Karpas-422 (cell line): Measurements from ENCODE around the gene ERN1. TPM values are rescaled to one million over a fixed set of nuclear protein-coding genes. Genes with fewer than 3 reads are reported as not detected.

ENCODE experiments used
- DNase-seq: peaks from one replicate; pipeline ENCODE4 v3.0.0-alpha.2; 2015
- H2AFZ ChIP-seq: fragments of 200-600 bp; sonication (generic); 2 replicates; pipeline ENCODE4 v1.6.1; 2014; ENCODE audit warnings: antibody characterized with exemption, low read length, mixed read lengths
- H3K27ac ChIP-seq: fragments of 200-600 bp; sonication (generic); 2 replicates; pipeline ENCODE4 v1.5.1; 2014; ENCODE audit warnings: mild to moderate bottlenecking, low read length, moderate library complexity
- H3K27me3 ChIP-seq: fragments of 200-600 bp; sonication (generic); 2 replicates; pipeline ENCODE4 v1.6.1; 2014; ENCODE audit warnings: low read length, mixed read lengths
- H3K36me3 ChIP-seq: fragments of 200-600 bp; sonication (generic); 2 replicates; pipeline ENCODE4 v1.6.1; 2014; ENCODE audit warnings: low read length, mixed read lengths; ENCODE audit not compliant: insufficient read depth
- H3K4me1 ChIP-seq: fragments of 200-600 bp; sonication (generic); 2 replicates; pipeline ENCODE4 v1.6.1; 2014; ENCODE audit warnings: mild to moderate bottlenecking, low read length, mixed read lengths
- H3K4me2 ChIP-seq: fragments of 200-600 bp; sonication (generic); 2 replicates; pipeline ENCODE4 v1.6.1; 2014; ENCODE audit warnings: low read length, low read depth, mild to moderate bottlenecking; ENCODE audit not compliant: poor library complexity, severe bottlenecking
- H3K4me3 ChIP-seq: fragments of 200-600 bp; sonication (generic); 2 replicates; pipeline ENCODE4 v1.5.1; 2014; ENCODE audit warnings: mild to moderate bottlenecking, antibody characterized with exemption, low read length, mixed read lengths
- H3K79me2 ChIP-seq: fragments of 200-600 bp; sonication (generic); 2 replicates; pipeline ENCODE4 v1.6.1; 2014; ENCODE audit warnings: mild to moderate bottlenecking, low read length, mixed read lengths
- H3K9ac ChIP-seq: fragments of 200-600 bp; sonication (generic); 2 replicates; pipeline ENCODE4 v1.6.0; 2014; ENCODE audit warnings: low read length
- H3K9me2 ChIP-seq: fragments of 200-600 bp; sonication (generic), shearing (Covaris generic); replicated peaks from 2 replicates; pipeline ENCODE4 v1.6.0; 2014; ENCODE audit warnings: mild to moderate bottlenecking, low read length, moderate library complexity; ENCODE audit not compliant: insufficient read depth
- H3K9me3 ChIP-seq: fragments of 300-700, 200-600 bp; sonication (generic); 2 replicates; pipeline ENCODE4 v1.6.1; 2014; ENCODE audit warnings: low read length, mixed read lengths
- H4K20me1 ChIP-seq: fragments of 200-600 bp; sonication (generic); 2 replicates; pipeline ENCODE4 v1.6.1; 2014; ENCODE audit warnings: mild to moderate bottlenecking, antibody characterized with exemption, low read length, low read depth; ENCODE audit not compliant: insufficient read depth
- total RNA-seq: library from RNA; depleted of rRNA; stranded (reverse); fragments of >200 nt; shearing (Covaris generic); gene quantifications from 2 replicates; pipeline ENCODE4 v1.2.3, GENCODE V29; 2014; ENCODE audit warnings: low replicate concordance

The ERN1 gene
- total RNA-seq, 1 experiment from 2014 or later, result 1.9 TPM

DNA sequence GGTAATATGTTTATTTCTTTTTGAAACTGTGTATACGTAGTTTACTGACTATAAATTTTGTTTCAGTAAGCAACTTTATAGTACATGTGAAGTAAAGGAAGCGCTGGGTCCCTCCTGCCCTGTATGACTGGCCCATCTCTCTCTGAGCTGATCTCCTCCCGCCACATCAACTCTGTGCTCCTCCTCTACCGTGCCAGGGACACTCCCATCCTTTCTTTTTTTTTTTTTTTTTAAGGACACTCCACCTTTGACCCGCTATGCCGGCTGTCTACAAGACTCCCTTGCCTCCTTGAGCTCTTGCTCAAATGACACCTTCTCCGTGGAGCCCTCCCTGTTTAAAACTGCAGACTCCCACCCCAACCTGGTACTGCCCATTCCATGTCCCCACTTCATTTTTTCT, 35.5 kb downstream of the ERN1 start:
- no peak for DNase-seq
- H3K36me3 ChIP-seq, result no peaks in the 10 kb centered on the region
- H3K4me3 ChIP-seq, result no peak overlapping the region
- H3K9me3 ChIP-seq, result no peaks in the 10 kb centered on the region
- no peak overlapping the region for H2AFZ ChIP-seq
- H3K4me1 ChIP-seq, result no peaks in the 10 kb centered on the region
- H3K9me2 ChIP-seq, result no peaks in the 10 kb centered on the region
- no peaks in the 10 kb centered on the region for H3K79me2 ChIP-seq
- peaks cover 2% of the 10 kb centered on the region; the same call in 1 of the 2 replicates for H3K27me3 ChIP-seq
- no peak overlapping the region for H3K27ac ChIP-seq
- H3K9ac ChIP-seq, result no peak overlapping the region
- no peaks in the 10 kb centered on the region for H4K20me1 ChIP-seq
- no peak overlapping the region for H3K4me2 ChIP-seq

DNA sequence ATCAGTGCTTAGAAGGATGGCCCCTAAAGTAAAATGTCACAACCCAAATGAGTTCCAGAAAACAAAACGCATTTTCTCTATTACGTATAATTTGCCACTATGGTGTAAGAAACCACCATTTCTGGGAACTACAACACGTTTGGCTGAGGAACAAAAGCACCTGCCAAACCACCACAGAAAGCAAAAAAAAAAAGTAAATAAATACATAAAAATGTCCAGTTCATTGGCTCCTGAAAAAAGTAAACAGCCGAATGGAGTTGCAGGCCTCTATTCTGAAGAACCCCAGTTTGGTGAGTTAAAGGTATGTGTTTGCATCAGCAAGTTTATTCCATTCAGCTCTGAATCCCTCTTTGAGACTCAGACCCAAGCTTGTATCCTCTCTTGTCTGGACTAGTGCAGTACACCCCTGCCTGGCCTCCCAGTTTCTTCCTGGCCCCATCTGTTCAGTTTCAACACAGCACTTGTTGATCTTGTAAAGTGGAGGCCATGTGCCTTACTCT, 36.9 kb downstream of the ERN1 start:
- Histone ChIP-seq H3K4me1 (no peaks in the 10 kb centered on the region), H3K27me3 (no peaks in the 10 kb centered on the region), H3K79me2 (no peaks in the 10 kb centered on the region), H3K36me3 (no peaks in the 10 kb centered on the region), H3K9ac (no peak overlapping the region), H3K27ac (no peak overlapping the region), H3K4me3 (no peak overlapping the region), H2AFZ (no peak overlapping the region), H3K4me2 (no peak overlapping the region), H3K9me2 (no peaks in the 10 kb centered on the region), H3K9me3 (no peaks in the 10 kb centered on the region), H4K20me1 (no peaks in the 10 kb centered on the region)
- no peak for DNase-seq

DNA sequence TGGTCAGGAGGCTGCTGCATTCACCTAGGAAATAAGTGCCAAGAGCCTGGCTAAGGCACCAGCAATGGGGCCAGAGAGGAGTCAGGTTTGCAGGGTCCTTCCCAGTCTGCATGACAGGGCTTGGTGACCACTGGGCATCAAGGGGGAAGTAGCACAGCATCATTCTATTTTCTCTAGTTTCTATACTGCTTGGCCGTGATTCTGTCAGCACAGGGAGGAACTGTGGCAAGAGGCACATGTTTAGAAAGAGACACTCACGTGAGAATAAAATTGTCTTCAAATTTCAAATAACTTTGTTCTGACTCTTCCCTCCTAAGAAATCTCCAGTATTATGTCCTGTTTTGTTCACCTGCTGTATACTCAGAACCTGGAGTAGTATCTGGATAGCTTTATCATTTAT, 37.8 kb downstream of the ERN1 start:
- H3K4me3 ChIP-seq, result no peak overlapping the region
- no peaks in the 10 kb centered on the region for H4K20me1 ChIP-seq
- no peaks in the 10 kb centered on the region for H3K36me3 ChIP-seq
- DNase-seq, result no peak
- no peak overlapping the region for H3K9ac ChIP-seq
- H2AFZ ChIP-seq, result no peak overlapping the region
- H3K4me2 ChIP-seq, result no peak overlapping the region
- H3K4me1 ChIP-seq, result no peaks in the 10 kb centered on the region
- H3K79me2 ChIP-seq, result no peaks in the 10 kb centered on the region
- H3K9me3 ChIP-seq, result no peaks in the 10 kb centered on the region
- no peaks in the 10 kb centered on the region for H3K9me2 ChIP-seq
- H3K27me3 ChIP-seq, result no peaks in the 10 kb centered on the region
- no peak overlapping the region for H3K27ac ChIP-seq

DNA sequence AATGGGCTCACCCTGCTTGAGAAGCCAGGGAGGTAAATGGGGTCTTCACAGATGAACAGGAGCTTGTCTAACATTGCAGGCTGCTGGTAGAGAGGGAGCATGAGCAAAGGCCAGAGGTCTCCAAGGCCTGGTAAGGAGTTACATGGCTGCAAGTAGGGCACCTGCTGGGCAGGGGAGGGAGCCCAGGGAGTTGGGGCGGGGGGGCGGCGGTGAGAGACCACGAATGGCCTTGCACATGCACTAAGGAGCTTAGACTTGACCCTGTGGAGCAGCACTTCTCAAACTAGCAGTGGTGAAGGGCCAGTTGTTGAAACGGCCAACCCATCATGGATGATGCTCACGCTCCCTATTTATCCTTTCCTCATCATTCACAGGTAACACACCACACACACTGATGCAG, 38.4 kb downstream of the ERN1 start:
- H3K9me2 ChIP-seq, result no peaks in the 10 kb centered on the region
- H3K4me2 ChIP-seq, result no peak overlapping the region
- no peaks in the 10 kb centered on the region for H3K9me3 ChIP-seq
- no peak overlapping the region for H2AFZ ChIP-seq
- no peak overlapping the region for H3K4me3 ChIP-seq
- no peaks in the 10 kb centered on the region for H3K4me1 ChIP-seq
- no peaks in the 10 kb centered on the region for H3K36me3 ChIP-seq
- DNase-seq, result no peak
- H4K20me1 ChIP-seq, result no peaks in the 10 kb centered on the region
- no peaks in the 10 kb centered on the region for H3K79me2 ChIP-seq
- no peak overlapping the region for H3K27ac ChIP-seq
- H3K9ac ChIP-seq, result no peak overlapping the region
- no peaks in the 10 kb centered on the region for H3K27me3 ChIP-seq

DNA sequence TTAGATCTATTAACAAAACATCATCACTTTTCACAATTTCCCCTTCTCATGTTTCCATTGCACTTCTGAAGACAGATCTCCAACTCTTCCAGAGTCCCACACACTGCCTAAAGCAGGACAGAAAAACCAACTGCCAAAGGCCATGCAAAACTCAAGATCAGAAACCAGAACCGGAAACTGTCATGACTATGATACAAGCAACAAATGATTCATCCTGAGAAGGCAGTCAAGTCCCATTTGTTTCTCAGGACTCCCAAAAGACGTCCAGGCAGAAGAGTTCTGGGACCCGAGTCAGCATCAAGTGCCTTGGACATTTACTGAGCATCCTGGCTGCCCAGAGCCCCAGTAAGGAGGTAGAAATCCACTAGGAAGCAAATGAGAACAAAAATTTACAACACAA, 38.8 kb downstream of the ERN1 start:
- no peaks in the 10 kb centered on the region for H3K9me3 ChIP-seq
- no peak overlapping the region for H3K4me2 ChIP-seq
- H3K36me3 ChIP-seq, result no peaks in the 10 kb centered on the region
- H3K27ac ChIP-seq, result no peak overlapping the region
- no peaks in the 10 kb centered on the region for H3K79me2 ChIP-seq
- H3K9me2 ChIP-seq, result no peaks in the 10 kb centered on the region
- H3K4me3 ChIP-seq, result no peak overlapping the region
- H2AFZ ChIP-seq, result no peak overlapping the region
- H3K27me3 ChIP-seq, result no peaks in the 10 kb centered on the region
- H3K4me1 ChIP-seq, result no peaks in the 10 kb centered on the region
- H3K9ac ChIP-seq, result no peak overlapping the region
- H4K20me1 ChIP-seq, result no peaks in the 10 kb centered on the region
- DNase-seq, result no peak

DNA sequence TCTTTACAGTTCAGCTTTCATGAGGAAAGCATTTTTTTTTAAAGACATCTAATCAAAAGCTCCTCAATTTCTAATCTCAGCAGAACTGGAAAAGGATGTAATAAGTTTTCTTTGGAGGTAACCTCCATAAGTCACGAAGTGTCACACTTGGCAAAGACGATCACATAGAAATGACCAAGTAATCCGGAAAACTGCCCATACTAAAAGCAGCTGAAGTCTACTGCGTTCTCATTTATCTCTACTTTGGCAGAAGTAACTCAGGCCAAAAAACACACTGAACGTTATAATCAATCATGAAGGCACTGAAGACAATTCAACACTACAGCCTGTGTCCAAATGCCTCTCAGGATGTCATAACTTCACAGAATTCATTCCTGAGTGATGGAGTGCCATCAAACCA, 39.8 kb downstream of the ERN1 start:
- H3K79me2 ChIP-seq, result no peaks in the 10 kb centered on the region
- H3K4me1 ChIP-seq, result no peaks in the 10 kb centered on the region
- H4K20me1 ChIP-seq, result no peaks in the 10 kb centered on the region
- no peaks in the 10 kb centered on the region for H3K27me3 ChIP-seq
- no peak overlapping the region for H2AFZ ChIP-seq
- no peak for DNase-seq
- H3K4me3 ChIP-seq, result no peak overlapping the region
- no peak overlapping the region for H3K9ac ChIP-seq
- H3K27ac ChIP-seq, result no peak overlapping the region
- H3K36me3 ChIP-seq, result no peaks in the 10 kb centered on the region
- H3K4me2 ChIP-seq, result no peak overlapping the region
- no peaks in the 10 kb centered on the region for H3K9me2 ChIP-seq
- H3K9me3 ChIP-seq, result no peaks in the 10 kb centered on the region

DNA sequence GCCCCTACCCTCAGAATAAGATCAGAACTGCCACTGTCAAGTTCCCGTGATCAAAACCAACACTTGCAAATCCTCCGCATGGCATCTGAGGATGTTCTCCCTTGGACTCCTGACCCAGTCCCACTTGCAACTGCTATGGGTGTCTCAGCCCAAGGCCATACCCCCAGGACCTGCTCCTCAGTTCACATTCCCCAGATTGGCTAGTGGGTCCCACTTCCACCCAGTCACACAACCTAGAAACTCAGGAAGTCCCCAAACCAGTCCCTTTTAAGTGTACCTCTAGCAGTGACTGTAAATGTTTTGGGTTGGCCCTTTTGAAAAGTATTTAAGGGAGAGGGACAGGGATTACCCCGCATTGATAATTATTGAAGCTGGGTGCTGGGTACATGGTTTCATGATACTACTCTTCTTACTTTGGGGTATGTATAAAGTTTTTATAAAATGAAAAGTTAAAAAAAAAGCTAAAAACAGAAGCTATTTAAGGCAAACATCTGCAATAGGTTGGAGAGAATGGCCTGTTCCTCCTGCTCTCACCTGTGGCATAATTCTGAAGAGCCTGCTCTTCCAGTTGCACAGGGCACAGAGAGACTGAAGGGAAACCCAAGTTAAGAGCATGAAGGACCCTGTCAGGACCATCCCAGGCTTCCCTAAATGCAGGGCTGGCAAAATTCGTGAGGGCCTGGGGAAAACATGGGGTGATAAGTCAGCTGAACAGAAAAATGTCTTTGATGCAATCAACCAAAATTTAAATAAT, 42.5 kb downstream of the ERN1 start:
- no peaks in the 10 kb centered on the region for H3K36me3 ChIP-seq

DNA sequence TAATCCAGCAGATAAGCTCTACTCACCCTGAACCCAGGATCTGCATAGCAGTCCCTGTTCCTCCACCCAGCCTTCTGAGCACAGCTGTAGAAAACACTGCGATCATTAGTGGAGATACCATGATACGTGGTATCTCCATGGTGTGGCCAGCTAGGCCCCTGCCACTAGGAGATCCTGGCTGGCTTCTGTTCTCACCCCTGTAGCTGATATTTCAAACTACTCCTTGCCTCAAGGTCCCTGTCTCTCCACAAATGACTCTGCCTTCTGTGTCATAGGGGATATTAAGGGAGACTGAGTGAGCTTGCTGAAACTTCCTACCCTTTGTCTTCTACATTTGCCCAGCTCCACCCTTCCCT, 44.3 kb downstream of the ERN1 start:
- no peak overlapping the region for H2AFZ ChIP-seq
- no peaks in the 10 kb centered on the region for H3K79me2 ChIP-seq
- H3K4me3 ChIP-seq, result no peak overlapping the region
- no peaks in the 10 kb centered on the region for H3K9me2 ChIP-seq
- no peaks in the 10 kb centered on the region for H3K9me3 ChIP-seq
- no peaks in the 10 kb centered on the region for H3K4me1 ChIP-seq
- H3K27ac ChIP-seq, result no peak overlapping the region
- no peaks in the 10 kb centered on the region for H4K20me1 ChIP-seq
- H3K27me3 ChIP-seq, result no peaks in the 10 kb centered on the region
- no peak overlapping the region for H3K9ac ChIP-seq
- no peak for DNase-seq
- H3K4me2 ChIP-seq, result no peak overlapping the region
- no peaks in the 10 kb centered on the region for H3K36me3 ChIP-seq

More for the DNA sequence above, 42.5 kb downstream of the ERN1 start:
- Histone ChIP-seq H3K9me2 (no peaks in the 10 kb centered on the region), H3K27ac (no peak overlapping the region), H3K9me3 (no peaks in the 10 kb centered on the region), H2AFZ (no peak overlapping the region), H3K4me3 (no peak overlapping the region), H3K27me3 (no peaks in the 10 kb centered on the region), H4K20me1 (no peaks in the 10 kb centered on the region), H3K9ac (no peak overlapping the region), H3K4me1 (no peaks in the 10 kb centered on the region), H3K4me2 (no peak overlapping the region), H3K79me2 (no peaks in the 10 kb centered on the region)
- no peak for DNase-seq
